Stimulated activated CD4-positive, alpha-beta T cell treated with anti-CD3 and anti-CD28 coated beads, Interleukin-4, amount 100 ng/mL, for 48 hours (primary cell): Measurements from ENCODE around the gene SEC61A1.

ENCODE experiments used
- DNase-seq, 2 donors: peaks; one replicate each; pipeline ENCODE4 v3.0.0-alpha.2; 2020; ENCODE audit warnings: low read depth in 2 of 2

SEC61A1 gene

DNA sequence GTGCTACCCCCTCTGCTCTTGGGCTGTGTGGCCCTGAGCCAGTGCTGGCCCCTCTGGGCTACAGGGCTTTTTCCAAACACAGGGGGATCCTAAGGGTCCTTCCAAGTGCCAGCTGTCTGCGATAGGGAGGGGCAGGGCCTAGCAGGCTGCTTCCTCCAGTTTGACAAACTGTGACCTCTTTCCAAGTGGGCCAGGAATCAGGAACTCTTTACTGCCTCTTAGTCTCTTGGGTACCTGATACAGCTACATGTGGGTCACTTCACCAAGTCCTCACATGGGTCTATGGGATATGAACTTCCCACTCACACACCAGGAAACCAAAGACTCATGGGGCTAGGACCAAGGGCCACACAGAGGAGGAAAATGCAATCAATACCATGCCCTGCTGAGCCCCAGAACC lies 25.4 kb downstream of the SEC61A1 start:
- DNase-seq = no peak

DNA sequence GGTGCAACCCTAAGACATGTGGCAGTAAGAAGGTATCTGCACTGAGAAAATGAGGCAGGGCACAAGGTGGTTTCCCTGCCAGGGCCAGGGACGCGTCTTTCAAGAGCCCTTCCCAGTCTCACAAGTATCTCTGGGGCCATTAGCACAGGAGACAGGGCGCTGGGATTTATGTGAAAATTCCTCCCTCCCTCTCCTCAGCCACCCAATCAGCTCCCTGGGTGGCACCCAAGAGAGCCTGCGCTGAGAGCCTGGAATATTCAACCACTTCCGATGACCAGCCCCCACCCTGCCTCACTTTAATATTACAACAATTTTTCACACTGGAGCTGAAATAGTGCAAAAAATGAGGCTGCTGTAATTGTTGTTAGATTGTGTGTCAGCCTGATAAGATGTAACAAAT lies 26.1 kb downstream of the SEC61A1 start:
- DNase-seq = no peak

DNA sequence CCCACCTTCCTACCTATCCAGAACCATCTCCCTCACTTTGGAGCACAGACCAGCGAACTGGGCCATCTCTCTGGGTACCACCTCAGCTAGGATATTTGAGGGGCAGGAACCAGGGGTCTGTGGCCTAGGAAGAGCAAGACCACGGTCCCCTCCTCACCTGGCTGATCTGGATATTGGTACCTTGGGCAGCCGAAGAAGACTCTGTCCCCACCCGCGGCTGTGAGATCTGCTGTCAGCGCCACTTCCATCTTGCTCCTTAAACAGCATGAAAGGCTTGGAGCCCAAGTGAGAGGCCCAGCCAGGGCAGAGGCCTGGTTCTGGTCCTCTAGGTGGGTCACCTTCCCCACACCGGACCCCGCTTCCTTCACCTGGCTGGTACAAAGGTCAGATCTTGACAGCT lies 26.6 kb downstream of the SEC61A1 start:
- DNase-seq = no peak

DNA sequence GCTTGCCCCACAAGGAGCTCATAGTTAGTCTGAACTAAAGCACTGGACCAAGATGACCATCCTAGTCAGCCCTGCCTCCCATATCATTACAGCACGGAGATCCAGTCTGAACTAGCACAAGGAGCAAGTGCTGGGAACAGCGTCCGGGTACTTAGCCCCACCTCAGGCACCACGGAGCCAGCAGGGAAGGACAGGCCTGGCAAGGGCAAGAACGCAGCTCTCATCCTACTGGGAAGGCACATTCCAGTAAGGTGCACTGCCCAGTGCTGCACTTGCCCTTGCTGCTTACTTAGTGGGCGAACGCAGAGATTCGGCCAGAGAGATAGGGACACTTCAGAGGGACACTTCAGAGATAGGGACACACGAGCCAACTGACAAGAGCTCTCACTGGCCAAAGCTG lies 27.6 kb downstream of the SEC61A1 start:
- DNase-seq = no peak

DNA sequence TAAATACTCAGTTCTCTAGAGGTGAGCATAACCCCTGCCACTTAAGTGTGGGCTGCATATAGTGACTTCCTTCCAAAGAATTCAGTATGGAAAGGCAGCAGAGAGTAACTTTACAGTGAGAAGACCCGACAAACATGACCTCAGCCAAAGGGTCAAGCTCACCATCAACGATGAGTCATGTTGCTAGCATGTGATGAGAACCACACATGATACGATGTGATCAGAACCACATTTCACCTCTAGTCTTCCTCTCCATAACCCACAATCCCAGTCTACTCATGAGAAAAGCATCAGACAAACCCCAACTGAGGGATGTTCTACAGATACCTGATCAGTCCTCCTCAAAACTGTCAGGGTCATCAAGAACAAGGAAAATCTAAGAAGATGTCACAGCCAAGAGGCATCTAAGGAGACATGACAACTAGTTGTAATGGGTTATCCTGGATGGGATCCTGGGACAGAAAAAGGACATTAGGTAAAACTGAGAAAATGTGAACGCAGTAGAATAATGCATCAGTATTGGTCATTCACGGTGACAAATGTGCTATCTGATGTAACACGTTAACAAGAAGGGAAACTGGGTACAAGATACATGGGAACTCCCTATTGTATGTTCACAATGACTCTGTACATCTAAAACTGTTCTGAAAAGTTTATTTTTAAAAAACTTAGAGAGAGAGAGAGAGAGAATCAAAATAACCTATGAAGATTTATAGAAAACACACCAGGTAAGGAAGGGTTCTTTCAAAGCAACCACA lies 28.3 kb downstream of the SEC61A1 start:
- no peak for DNase-seq

DNA sequence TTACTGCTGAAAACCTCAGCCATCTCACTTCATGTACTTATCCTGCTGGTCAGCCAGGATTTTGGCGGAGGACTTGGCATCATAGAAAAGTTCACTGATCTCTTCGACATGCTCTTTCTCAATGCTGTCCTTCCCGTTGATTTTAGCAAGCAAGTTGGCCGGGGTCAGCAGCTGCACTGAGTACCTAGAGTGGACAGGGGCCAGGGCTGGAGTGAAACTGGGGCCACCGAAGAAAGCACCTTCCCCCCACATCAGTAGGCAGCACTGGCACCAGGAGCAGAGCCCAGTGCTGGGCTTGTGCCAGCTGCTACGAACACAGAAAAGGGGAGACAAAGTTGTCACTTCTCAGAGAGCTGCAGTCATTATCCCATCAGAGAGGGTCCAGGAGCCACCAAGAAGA lies 29.0 kb downstream of the SEC61A1 start:
- DNase-seq = no peak

DNA sequence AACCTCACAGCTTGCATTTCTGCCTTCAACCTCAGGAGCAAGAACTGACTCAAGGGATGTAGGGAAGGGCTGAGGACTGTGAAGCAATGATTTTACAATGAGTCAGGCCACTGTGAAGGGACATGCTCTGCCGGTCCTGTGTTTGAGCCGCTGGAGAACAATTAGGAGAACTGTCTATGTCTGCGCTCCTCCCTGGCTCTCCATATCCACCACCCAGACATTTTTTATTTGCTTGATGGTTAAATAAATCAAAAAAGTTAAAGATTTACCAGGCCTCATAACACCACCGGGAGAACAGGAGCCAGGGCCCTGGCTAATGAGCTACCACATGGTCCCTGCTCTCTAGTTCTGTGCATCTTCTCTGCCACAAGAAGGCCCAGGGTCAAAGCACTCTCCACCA lies 29.6 kb downstream of the SEC61A1 start:
- DNase-seq = no peak

DNA sequence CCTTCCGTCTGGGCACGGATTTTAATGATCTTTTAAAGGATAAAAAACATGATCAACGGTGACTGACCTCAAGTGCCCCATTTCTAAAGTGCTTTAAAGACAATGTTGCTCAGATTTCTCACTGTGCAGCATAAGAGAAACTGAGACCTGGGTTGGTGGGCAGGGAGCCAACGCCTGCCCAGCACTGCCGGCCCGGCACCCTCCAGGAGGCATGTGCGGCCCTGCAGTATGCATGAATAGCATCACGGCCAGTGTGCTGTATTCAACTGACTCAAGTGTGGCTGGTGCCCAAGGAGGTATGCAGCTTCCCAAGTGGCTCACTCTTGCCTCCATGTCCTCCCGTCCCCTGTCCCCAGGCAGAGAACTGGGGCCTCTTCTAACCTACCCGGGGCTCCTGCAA lies 30.3 kb downstream of the SEC61A1 start:
- no peak for DNase-seq

DNA sequence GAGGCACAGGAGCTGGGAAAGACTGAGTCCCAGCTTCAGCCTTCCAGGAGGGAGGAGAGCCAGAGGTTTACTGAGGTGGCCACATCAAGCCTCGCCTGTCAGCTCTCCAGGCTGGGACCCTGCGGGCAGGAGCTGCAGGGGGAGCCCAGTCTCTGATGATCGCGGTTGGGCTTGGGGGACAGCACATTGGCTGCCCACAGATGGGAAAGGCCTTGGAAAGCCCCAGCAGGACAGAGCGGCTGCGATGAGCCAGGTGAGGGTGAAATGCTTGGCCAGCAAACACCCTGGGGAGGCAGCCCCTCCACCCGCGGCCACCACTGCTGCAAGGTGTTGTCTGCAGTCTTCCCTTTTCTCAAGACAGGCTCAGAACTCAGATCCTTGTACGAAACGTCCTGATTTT lies 31.2 kb downstream of the SEC61A1 start:
- DNase-seq = no peak

DNA sequence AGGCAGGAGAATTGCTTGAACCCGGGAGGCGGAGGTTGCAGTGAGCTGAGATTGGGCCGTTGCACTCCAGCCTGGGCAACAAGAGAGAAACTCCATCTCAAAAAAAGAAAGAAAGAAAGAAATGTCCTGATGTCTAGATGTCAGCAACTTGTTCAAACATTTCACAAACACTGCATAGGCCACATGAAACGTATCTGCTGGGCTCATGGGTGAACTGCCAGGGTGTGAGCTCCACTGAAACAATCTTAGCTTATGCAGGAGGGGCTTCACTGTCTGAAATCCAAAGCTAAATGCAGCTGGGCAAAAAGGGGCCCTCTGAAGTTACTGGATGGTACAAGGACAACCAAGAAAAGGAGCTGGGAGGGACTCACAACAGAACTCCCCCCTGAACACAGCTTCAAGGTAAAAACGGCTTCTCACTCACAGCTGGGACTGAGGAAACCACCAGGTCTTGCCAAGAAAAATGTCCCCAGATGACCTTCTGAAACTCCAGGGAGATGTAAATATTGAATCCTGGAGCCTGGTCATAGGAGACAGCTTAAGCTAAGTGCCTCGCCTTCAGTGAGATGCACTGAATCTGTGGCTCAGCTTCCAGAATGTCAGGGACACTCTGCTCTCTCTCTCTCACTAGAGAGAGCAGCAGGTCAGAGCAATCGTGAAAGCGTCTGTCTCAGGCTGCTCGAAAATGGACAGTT lies 31.9 kb downstream of the SEC61A1 start:
- no peak for DNase-seq

DNA sequence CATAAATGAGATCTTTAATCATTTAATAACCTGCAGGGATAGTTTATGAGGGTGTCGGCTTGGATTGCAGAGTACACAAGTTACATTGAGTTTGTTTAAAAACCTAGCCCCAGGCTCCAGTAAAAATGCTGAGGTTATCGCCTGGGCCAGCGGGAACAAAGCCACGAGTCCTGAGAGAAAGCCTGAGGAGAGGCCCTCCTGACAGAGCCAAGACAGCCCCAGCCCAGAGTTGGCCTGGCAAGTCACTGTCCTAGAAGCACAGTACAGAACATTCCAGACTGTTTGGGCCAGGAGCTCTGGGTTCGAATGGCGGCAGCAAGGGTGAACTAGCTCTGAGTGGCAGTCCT lies 32.4 kb downstream of the SEC61A1 start:
- DNase-seq = no peak

DNA sequence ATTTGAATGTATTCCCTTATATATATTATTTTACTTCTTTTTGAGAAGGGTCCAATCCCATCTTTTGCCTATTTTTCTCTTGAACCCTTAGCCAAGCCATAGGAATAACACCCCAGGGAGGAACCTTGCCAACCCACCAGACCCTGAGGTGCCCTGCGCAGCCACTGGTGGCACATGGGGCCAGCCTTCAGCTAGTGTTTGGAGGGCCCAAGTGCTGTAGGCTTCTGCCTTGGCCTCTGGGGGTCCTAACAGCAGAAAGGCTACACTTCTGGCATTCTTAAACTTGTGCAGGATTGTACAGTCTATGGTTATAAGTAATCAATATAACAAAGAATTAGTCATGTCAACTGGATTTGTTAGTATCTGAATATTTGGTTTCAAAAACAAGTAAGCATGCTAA lies 36.9 kb downstream of the SEC61A1 start:
- DNase-seq = no peak

DNA sequence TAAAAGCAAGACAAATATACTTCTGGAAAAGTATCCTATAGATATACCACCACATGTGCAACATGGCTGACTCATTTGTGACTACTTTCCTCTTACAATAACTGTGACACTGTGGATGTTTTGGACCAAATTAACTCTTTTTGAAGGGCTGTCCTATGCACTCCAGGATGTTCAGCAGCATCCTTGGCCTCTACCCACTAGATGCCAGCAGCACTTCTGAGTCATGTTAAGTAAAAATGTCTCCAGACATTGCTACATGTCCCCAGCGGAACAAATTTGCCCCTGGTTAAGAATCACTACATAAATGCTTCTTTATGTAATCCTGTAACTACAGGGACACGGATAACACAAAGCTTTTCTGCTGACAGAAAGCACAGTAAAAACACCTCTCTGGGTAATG lies 39.3 kb downstream of the SEC61A1 start:
- no peak for DNase-seq

DNA sequence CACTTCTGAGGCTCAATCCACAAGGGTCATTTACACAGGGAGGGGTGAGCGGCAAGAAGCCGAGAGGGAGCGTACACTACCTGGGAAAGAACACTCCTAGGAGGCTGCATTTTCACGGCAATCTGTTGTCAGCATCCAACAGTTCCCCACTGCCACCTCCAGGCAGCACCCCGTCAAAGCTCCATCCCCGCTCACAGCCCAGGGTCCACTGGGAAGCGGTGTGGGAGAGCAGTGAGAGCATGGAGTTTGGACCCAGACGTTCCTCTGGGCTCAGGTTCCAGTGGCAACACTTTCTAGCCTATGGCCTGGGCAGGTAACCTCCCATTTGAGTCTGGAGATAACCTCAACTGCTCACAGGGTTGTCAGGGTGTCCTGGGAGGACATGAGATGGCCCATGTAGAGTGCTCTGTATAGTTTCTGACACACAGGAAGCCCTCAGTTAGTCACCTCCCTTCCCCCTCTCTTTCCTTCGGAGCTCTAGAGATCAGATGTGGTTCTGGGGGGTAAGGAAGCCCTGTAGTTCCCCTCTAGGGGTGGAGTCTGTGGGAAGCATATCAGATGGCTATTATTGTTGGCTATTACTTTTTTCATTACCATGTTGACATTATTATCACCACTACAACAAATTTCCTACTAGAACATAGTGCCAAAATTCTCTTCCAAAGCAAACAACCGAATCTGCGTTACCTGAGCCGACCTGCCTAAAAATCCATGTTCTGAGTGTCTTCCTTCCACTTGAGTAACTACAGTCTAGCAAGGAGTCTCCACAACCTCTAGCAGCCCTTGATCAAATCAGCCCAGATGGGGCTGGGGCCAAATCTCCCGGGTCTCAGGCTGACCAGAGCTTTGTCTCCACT lies 42.3 kb downstream of the SEC61A1 start:
- no peak for DNase-seq

DNA sequence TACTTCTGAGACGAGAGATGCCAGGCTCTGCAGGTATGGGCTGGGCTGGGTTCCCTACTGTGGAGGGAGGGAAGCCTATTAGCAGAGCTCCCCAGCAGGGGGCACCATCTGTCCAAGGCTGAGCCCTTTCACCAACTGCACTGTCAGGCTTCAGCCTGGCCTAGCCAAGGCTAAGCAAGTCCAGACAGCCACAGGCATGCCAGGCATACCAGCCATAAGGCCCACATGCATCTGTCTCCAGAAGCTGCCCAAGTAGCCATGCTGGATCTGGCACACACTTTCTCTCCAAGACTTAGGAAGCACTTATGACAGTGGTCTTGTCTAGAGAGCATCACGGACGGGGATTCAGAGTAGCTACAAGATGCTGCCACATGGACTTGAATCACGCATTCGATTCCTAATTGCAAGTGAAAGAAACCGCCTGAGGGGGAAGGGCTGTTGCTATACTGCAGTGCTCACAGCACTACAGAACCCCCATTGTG lies 43.0 kb downstream of the SEC61A1 start:
- peak; percentile 63 to 77 for DNase-seq

DNA sequence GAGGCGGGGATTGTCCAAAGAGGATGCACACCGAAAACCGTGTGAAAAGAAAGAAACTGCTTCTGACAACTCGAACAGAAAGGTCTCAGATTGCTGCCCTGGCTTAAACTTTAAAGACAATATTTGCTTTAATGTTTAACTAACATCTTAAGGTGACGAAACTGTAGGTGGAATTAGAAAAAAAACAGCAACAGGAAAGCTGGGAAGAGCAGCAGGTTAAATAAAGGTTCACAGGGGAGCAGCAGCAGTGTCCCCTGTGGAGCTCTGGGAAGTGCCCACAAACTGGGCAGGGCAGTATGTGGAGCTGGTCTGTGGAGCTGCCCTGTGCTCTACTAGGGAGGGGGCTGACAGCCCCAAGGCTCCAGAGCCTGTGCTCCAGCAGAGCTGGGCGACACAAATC lies 46.0 kb downstream of the SEC61A1 start:
- no peak for DNase-seq

DNA sequence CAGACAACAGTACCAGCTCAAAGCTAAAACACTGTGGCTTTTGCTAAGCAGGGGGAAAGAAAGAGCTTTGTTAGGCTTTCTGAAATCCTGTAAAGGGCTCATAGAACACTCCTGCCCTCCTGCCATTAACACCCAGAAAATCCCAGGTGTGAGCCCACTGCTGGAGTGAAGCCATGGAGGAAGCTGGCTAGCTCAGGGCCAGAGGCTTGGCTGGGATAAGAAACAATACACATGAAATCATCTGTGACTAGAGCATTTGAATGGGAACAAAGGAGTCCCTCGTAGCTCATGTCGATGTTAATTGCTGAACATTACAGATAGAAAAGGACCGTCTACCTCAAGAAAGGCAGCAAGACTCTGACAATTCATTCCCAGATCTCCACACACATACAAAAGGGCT lies 47.9 kb downstream of the SEC61A1 start:
- no peak for DNase-seq

DNA sequence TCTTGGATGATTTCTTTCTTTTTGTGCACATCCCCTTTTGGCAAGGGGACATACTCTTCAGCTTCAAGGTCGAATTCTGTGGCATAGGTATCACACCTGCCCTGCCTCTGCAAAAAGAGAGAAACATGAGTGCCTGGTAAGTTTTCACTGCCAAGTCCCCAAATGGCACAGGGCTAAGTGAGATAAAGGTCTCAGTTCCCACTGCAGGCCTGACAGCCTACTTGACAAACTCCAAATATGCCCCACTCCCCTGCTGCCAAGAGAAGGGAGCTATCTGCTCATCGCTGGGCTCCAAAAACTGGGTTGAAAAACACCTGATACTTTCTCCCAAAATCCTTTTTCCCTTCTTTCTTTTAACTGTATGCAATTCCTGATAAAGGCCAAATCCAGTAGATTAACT lies 48.4 kb downstream of the SEC61A1 start:
- no peak for DNase-seq

DNA sequence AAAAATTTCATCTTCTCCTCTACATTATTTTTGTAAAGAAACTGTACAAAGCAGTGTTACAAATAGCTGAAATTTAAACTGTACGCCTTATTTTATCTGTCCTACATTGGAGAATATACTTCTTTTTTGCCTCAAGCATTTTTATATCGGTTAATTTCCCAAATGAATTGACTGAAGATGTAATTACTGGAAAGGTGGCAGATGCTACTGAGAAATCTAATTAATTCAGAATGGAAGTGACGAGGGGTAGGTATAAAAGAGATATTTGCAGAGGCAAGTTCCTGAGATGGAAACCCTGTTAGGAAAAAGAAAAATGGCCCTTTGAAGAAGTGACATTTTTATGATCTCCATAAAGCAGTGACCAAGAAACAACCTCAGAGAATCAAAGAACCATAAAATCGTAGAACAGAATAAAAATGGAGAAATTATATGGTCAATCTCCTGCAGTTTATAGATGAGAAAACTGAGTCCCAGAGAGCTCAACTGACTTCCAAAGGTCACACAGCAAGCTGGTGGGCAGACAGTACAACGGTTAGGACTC lies 51.0 kb downstream of the SEC61A1 start:
- no peak for DNase-seq

DNA sequence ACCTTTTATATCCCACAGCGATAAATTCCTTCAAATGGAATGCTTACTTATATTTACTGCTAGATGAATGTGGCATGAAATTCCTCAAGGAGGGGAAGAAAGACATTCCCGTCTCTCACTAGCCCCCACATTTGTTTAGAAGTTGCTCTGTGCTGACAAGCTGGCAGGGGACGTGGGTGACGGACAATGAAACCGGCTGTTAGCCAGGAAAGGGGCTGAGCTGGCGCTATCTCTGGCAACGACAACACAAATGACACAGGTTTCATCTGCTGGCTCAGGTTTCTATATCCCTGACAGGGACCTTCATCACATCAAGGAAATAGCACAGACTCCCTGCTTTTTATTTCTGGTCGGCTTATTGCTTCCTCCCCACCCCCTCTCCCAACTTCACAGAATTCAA lies 55.6 kb downstream of the SEC61A1 start:
- DNase-seq = no peak

DNA sequence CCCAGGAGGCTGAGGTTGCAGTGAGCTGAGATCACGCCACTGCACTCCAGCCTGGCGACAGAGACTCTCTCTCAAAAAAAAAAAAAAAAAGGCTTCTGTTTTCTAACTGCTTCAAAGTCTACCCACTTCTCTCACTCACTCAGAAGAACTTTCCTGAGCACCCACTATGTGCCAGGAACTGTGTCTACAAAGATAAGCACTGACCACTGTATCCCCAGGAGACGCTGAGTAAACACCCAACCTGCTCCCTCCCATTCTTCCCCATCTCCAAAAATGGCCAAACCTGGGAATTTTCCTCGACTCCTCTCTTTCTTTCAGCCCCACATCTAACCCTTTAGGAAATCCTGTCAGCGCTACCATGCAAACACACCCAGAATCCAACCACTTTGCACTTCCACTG lies 58.9 kb downstream of the SEC61A1 start:
- no peak for DNase-seq

DNA sequence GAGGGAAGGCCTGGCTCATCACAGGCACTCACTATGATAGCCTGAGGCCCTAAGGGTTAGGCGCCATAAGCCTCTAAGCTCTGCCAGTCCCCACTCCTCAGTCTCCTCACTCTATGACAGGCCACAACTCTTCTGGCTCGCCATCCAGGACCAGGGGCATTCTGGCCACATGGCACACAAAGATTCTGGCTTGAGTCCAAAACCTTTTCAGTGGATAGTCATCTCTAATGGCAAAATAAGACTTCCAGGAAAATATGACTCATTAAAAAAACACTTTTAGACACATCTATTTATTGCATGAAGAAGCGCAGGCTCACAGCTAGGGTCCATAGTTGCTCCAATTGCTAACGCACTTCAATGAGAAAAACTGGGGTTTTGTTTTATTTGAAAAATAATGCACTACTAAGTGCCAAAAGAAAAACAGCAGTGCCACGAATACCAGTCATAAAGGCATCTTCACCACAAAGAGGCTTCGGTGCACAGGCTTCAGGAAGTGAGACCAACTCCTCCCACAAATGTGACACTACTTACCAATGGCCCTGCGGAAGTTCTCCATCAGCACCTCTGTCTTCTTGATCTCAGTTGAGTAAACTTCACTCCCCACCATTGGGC lies 60.2 kb downstream of the SEC61A1 start:
- peak in 1 of 2 donors; percentile 30 for DNase-seq
